ENCODE data around the gene SLC24A1. TPM values are rescaled to one million over a fixed set of nuclear protein-coding genes. Genes with fewer than 3 reads are reported as not detected.

The SLC24A1 gene
- total and polyA plus RNA-seq, 10 donors: 1.7 to 19.0 (median 7.9) TPM

DNA sequence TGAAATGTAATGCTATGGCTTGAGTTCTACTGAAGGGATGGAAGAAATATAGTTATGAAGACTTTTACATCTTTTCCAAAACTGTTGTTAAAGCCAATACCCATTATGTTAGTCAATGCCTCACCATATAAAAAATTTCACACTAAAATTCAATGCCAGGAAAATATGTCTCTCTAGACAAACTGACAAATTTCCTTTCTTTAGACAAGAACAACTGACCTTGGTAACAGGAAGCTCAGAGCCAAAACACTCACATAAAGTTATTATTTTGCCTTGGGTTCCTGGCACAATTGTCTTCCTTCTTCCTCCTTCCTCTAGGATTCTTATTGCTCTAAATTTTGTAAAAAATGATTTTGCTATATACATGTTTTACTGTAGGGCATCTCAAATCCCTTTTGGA, 37.5 kb upstream of the SLC24A1 start:
- no peak overlapping the region for H3K4me3 ChIP-seq
- H3K9me3 ChIP-seq: no peaks in the 10 kb centered on the region
- peak overlapping the region; percentile 27 to 81 (median 66) for H3K27ac ChIP-seq
- TF ChIP-seq, protein P1, sequence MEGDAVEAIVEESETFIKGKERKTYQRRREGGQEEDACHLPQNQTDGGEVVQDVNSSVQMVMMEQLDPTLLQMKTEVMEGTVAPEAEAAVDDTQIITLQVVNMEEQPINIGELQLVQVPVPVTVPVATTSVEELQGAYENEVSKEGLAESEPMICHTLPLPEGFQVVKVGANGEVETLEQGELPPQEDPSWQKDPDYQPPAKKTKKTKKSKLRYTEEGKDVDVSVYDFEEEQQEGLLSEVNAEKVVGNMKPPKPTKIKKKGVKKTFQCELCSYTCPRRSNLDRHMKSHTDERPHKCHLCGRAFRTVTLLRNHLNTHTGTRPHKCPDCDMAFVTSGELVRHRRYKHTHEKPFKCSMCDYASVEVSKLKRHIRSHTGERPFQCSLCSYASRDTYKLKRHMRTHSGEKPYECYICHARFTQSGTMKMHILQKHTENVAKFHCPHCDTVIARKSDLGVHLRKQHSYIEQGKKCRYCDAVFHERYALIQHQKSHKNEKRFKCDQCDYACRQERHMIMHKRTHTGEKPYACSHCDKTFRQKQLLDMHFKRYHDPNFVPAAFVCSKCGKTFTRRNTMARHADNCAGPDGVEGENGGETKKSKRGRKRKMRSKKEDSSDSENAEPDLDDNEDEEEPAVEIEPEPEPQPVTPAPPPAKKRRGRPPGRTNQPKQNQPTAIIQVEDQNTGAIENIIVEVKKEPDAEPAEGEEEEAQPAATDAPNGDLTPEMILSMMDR (IDR thresholded peaks at IDR 0.05 in 8 of 11, conservative IDR thresholded peaks at IDR 0.05 in 3 of 11): no peak
- TF ChIP-seq POLR2A (IDR thresholded peaks at IDR 0.05): no peak
- no peak for TF ChIP-seq POLR2AphosphoS5 (IDR thresholded peaks at IDR 0.05)
- DNase-seq: no peak
- H3K36me3 ChIP-seq: peaks cover 0 to 100% (median 62%) of the 10 kb centered on the region in 6 donors
- H3K4me1 ChIP-seq: peaks cover 13 to 28% (median 22%) of the 10 kb centered on the region in 6 donors
- intact Hi-C loops (cut with DNase I; ENCODE audit: low total_unique reads): no loop called here
- no peaks in the 10 kb centered on the region for H3K27me3 ChIP-seq (replicated peaks in 1 of 7)

GRCh38 chr15:65587094-65587493, 34.6 kb upstream of the SLC24A1 start:
- TF ChIP-seq, protein P1 (IDR thresholded peaks at IDR 0.05 in 8 of 11, conservative IDR thresholded peaks at IDR 0.05 in 3 of 11): no peak
- TF ChIP-seq POLR2A (IDR thresholded peaks at IDR 0.05): no peak
- TF ChIP-seq POLR2AphosphoS5 (IDR thresholded peaks at IDR 0.05): no peak
- no peak overlapping the region for H3K27ac ChIP-seq
- H3K4me3 ChIP-seq: no peak overlapping the region
- H3K9me3 ChIP-seq: no peaks in the 10 kb centered on the region
- peaks cover 0 to 100% (median 65%) of the 10 kb centered on the region in 6 donors for H3K36me3 ChIP-seq
- H3K4me1 ChIP-seq: peaks cover 13 to 27% (median 22%) of the 10 kb centered on the region in 6 donors
- WGBS, 5 donors: 95 to 100% (median 100%) methylated on average over 1 of the region's 1 CpG
- no peak for DNase-seq
- no peaks in the 10 kb centered on the region for H3K27me3 ChIP-seq (replicated peaks in 1 of 7)
- intact Hi-C loops (cut with DNase I; ENCODE audit: low total_unique reads): no loop called here

- Histone ChIP-seq H3K36me3 (peaks cover 12 to 100% (median 80%) of the 10 kb centered on the region in 6 donors), H3K27me3 (replicated peaks in 1 of 7) (no peaks in the 10 kb centered on the region), H3K4me1 (peaks cover 0 to 4% (median 0%) of the 10 kb centered on the region in 6 donors), H3K4me3 (no peak overlapping the region), H3K27ac (no peak overlapping the region), H3K9me3 (no peaks in the 10 kb centered on the region)
- DNase-seq: no peak
- TF ChIP-seq, protein P1 (IDR thresholded peaks at IDR 0.05 in 8 of 11, conservative IDR thresholded peaks at IDR 0.05 in 3 of 11): peak in 6 of 11 experiments; percentile 8 to 40 (median 22)
- no peak for TF ChIP-seq POLR2AphosphoS5 (IDR thresholded peaks at IDR 0.05)
- TF ChIP-seq POLR2A (IDR thresholded peaks at IDR 0.05): no peak
- WGBS, 5 donors: 74 to 87% (median 79%) methylated on average over 3 of the region's 3 CpGs
- intact Hi-C loops (cut with DNase I; ENCODE audit: low total_unique reads): no loop called here
These were observed 25.8 kb upstream of the SLC24A1 start for GRCh38 chr15:65595960-65596359.

DNA sequence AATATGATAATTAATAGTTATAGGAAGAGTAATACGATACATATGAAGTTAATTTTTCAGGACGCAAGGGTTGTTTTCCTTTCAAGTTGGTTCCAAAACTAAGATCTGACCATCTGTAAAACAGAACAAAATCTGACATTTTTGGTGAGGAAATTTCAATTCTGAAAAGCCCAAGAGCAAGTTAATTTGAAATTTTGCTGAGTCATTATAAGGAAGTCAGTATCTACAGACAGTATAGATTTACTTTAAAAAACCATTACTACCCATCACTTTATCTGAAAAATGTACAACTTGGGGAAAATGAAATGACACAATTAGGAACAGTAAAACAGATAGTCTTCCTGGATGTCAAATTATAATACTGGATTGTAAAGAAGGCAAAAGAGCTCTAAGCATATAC, 23.3 kb upstream of the SLC24A1 start:
- no peaks in the 10 kb centered on the region for H3K9me3 ChIP-seq
- H3K4me3 ChIP-seq: no peak overlapping the region
- H3K27ac ChIP-seq: no peak overlapping the region
- H3K4me1 ChIP-seq: peaks cover 0 to 4% (median 0%) of the 10 kb centered on the region in 6 donors
- 97 to 99% (median 99%) methylated on average over 2 of the region's 2 CpGs for WGBS, 5 donors
- TF ChIP-seq POLR2A (IDR thresholded peaks at IDR 0.05): no peak
- TF ChIP-seq, protein P1 (IDR thresholded peaks at IDR 0.05 in 8 of 11, conservative IDR thresholded peaks at IDR 0.05 in 3 of 11): no peak
- TF ChIP-seq POLR2AphosphoS5 (IDR thresholded peaks at IDR 0.05): no peak
- peaks cover 2 to 100% (median 73%) of the 10 kb centered on the region in 6 donors for H3K36me3 ChIP-seq
- no peaks in the 10 kb centered on the region for H3K27me3 ChIP-seq (replicated peaks in 1 of 7)
- DNase-seq: no peak
- intact Hi-C loops (cut with DNase I; ENCODE audit: low total_unique reads): no loop called here

Measured in spleen (tissue), 11 donors.